ENCODE data around the gene GRK2. TPM values are rescaled to one million over a fixed set of nuclear protein-coding genes. Genes with fewer than 3 reads are reported as not detected.

The GRK2 gene
- total RNA-seq, 1 donor from 2014 or later: 53.8 TPM

GRCh38 chr11:67287355-67288197, 21.3 kb downstream of the GRK2 start:
- H3K27me3 ChIP-seq (ENCODE audit: low read depth): no peaks in the 10 kb centered on the region
- peaks cover 64% of the 10 kb centered on the region for H3K36me3 ChIP-seq
- H3K27ac ChIP-seq (replicated peaks): peak overlapping the region; percentile 95
- intact Hi-C loops (cut with micrococcal nuclease): no loop called here
- no peaks in the 10 kb centered on the region for H3K9me3 ChIP-seq (replicated peaks)
- peak; percentile 13 for DNase-seq
- peak overlapping the region; percentile 90 for H3K4me3 ChIP-seq
- TF ChIP-seq CTCF (IDR thresholded peaks at IDR 0.05; ENCODE audit: borderline replicate concordance): no peak
- peaks cover 62% of the 10 kb centered on the region for H3K4me1 ChIP-seq

DNA sequence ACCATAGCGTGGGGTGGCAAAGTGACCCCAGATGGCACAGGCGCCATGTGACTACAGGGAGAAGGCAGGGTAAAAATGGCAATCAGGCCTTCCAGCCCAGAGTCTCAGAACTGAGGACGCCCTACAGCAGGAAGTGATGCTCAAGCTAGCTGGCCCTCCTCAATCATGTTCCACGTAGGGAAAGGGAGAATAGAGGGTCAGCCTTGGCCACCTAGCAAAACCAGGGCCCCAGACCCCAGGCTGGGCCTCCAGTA, 21.9 kb downstream of the GRK2 start:
- Histone ChIP-seq H3K9me3 (replicated peaks) (no peaks in the 10 kb centered on the region), H3K4me1 (peaks cover 57% of the 10 kb centered on the region), H3K36me3 (peaks cover 63% of the 10 kb centered on the region), H3K27ac (replicated peaks) (peak overlapping the region; percentile 95), H3K4me3 (peak overlapping the region; percentile 90), H3K27me3 (ENCODE audit: low read depth) (no peaks in the 10 kb centered on the region)
- DNase-seq: no peak
- intact Hi-C loops (cut with micrococcal nuclease): no loop called here
- no peak for TF ChIP-seq CTCF (IDR thresholded peaks at IDR 0.05; ENCODE audit: borderline replicate concordance)

DNA sequence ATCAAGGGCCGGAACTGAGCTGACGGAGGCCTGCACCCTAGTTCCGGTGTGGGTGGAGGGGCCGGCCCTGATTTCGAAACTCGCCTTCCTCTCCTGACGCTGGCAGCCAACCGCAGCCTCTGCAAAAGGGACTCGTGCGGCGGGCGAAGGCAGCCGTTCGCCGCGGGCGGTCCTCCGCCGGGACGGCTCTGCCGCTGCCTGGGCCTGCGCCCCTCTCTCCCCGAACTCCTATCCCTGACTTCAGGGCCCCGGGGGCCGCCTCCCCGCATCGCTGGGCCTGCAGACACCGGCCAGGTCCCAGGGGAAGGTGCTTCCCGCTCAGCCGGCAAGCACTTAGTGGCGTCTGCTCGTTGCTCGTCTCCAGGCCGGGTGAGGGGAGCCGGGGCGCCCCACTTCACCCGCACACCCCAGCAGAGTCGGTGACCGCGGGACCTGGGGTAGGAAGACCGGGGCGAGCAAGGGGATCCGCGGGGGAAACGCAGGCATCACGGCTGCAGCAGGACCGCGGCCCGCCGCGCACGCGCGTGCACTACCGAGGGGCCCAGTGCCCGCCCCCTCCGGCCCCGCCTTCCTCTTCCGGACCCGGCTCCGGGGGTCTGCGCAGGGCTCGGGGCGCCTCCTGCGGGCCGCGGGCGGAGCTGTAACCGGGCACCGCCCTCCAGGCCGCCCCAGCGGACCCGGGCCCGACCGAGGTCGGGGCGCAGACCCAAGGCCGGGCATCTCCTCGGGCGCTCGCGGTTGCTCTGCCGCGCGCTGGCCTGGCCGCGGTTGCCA, 22.4 kb downstream of the GRK2 start:
- Histone ChIP-seq H3K9me3 (replicated peaks) (no peaks in the 10 kb centered on the region), H3K36me3 (peaks cover 58% of the 10 kb centered on the region), H3K27ac (replicated peaks) (peak overlapping the region; percentile 95), H3K4me3 (peak overlapping the region; percentile 90), H3K27me3 (ENCODE audit: low read depth) (no peaks in the 10 kb centered on the region), H3K4me1 (peaks cover 56% of the 10 kb centered on the region)
- intact Hi-C loops (cut with micrococcal nuclease): no loop called here
- peak; percentile 58 for TF ChIP-seq CTCF (IDR thresholded peaks at IDR 0.05; ENCODE audit: borderline replicate concordance)
- DNase-seq: peak; percentile 90

DNA sequence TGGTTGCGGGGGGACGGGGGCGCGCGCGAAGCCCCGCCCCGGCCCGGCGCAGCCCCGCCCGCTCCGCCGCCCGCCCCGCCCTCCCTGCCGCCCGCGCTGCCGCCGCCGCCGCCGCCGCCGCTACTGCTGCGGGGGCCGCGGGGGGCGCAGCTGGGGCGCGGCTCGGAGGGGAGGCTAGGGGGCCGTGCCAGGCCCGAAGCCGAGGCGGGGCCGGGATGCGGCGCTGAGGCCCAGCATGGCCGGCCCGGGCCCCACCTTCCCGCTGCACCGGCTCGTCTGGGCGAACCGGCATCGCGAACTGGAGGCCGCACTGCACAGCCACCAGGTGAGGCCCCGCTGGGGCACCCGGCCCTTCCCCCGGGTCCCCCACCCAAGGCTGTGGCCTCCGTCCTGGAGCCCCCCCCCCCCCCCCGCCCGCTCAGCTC, 23.0 kb downstream of the GRK2 start, which contains the start of gene ANKRD13D:
Gene ANKRD13D, plus strand, starts transcription at position 78 of the 425 bp plus-strand sequence. Its CDS starts 158 bp downstream, at position 236.
- Histone ChIP-seq H3K27me3 (ENCODE audit: low read depth) (no peaks in the 10 kb centered on the region), H3K27ac (replicated peaks) (peak within 1 kb of the TSS; percentile 95), H3K4me1 (peaks cover 56% of the 10 kb centered on the region), H3K36me3 (peaks cover 54% of the 10 kb centered on the region), H3K4me3 (peak within 1 kb of the TSS; percentile 90), H3K9me3 (replicated peaks) (no peaks in the 10 kb centered on the region)
- no peak for DNase-seq
- no peak for TF ChIP-seq CTCF (IDR thresholded peaks at IDR 0.05; ENCODE audit: borderline replicate concordance)
- intact Hi-C loops (cut with micrococcal nuclease): no loop called here

DNA sequence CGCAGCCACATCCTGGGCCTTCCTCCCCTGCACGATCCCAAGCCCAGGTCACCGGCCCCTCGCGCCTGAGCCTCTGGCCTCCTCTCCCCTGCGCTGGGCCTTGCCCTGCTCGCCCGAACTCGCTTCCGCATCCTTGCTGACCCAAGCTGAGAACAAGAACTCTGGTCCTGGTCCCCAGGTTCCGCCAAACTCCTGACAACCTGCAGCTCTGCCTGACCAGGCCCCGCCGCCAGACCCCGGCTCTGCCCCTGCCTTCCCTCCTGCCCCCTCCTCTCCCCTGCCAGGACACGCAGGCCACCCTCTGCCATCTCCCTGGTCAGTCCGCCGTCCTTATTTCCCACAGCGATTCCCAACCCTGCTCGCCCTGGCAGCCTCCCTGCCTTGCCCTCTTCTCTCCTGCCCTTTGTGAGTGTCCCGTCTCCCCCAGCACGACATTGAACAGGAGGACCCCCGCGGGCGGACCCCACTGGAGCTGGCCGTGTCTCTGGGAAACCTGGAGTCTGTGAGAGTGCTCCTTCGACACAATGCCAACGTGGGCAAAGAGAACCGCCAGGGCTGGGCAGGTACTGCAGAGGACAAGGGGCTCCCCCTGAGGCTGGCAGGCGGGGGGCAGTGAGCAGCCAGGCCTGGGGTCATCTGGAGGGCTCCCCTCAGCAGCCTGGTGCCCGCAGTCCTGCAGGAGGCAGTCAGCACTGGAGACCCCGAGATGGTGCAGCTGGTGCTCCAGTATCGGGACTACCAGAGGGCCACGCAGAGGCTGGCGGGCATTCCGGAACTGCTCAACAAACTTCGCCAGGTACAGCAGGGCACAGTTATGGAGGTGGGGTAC, 23.6 kb downstream of the GRK2 start:
- Histone ChIP-seq H3K27ac (replicated peaks) (peak overlapping the region; percentile 95), H3K4me3 (peak overlapping the region; percentile 90), H3K36me3 (peaks cover 54% of the 10 kb centered on the region), H3K27me3 (ENCODE audit: low read depth) (no peaks in the 10 kb centered on the region), H3K4me1 (peaks cover 56% of the 10 kb centered on the region), H3K9me3 (replicated peaks) (no peaks in the 10 kb centered on the region)
- TF ChIP-seq CTCF (IDR thresholded peaks at IDR 0.05; ENCODE audit: borderline replicate concordance): no peak
- intact Hi-C loops (cut with micrococcal nuclease): no loop called here
- DNase-seq: peak; percentile 35
